NB4 (cell line): ENCODE results near the gene FOXF1.
A peak's percentile ranks its signal among the peaks of the same experiment; 100 is the strongest.

Source experiments
- DNase-seq: peaks from one replicate; pipeline ENCODE4 v3.0.0; 2010; ENCODE audit warnings: low read depth
- H3K4me3 ChIP-seq: one replicate; pipeline ENCODE4 v1.5.1; 2011; ENCODE audit warnings: mild to moderate bottlenecking, low read depth, low read length, moderate library complexity
- MYC ChIP-seq: IDR thresholded peaks from 2 replicates; pipeline ENCODE4 v1.6.1; 2011; ENCODE audit warnings: low read depth, low read length
- POLR2A ChIP-seq: IDR thresholded peaks from 2 replicates; pipeline ENCODE4 v1.6.1; 2011; ENCODE audit warnings: mild to moderate bottlenecking; ENCODE audit not compliant: insufficient read length; ENCODE audit errors: extremely low read depth
- TF ChIP-seq, protein P1 (sequence below): IDR thresholded peaks from 2 replicates; pipeline ENCODE4 v1.6.1; 2011; ENCODE audit warnings: low read depth, low read length
- TF ChIP-seq, protein P2 (sequence below): IDR thresholded peaks from one replicate; pipeline ENCODE4 v1.5.1; 2012; ENCODE audit warnings: low read depth, low read length

The FOXF1 gene

DNA sequence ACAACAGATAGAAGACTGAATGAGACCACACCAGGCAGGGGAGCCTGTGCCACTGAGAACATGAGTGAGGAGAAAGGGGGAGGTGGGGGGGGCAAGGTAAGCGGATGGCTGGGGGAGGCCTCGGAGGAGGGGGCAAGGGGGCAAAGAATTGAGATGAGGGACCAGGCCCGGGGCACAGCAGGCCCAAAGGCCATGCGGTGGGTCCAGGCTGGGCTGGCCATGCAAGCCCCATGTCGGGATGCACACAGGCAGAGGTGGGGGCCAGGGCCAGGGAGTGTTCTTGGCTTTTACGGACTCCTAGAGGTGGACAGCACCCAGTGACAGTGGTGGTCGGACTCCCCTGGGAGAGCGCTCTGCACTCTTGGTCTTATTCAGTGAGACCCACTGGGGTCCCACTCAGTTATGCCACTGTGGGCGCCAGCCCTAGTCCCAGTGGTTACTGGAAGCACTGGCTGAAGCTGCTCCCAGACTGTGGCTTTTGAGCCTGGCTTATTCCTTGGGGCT is 49.5 kb downstream of the FOXF1 start:
- TF ChIP-seq, protein P1, sequence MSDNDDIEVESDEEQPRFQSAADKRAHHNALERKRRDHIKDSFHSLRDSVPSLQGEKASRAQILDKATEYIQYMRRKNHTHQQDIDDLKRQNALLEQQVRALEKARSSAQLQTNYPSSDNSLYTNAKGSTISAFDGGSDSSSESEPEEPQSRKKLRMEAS = no peak
- TF ChIP-seq, protein P2, sequence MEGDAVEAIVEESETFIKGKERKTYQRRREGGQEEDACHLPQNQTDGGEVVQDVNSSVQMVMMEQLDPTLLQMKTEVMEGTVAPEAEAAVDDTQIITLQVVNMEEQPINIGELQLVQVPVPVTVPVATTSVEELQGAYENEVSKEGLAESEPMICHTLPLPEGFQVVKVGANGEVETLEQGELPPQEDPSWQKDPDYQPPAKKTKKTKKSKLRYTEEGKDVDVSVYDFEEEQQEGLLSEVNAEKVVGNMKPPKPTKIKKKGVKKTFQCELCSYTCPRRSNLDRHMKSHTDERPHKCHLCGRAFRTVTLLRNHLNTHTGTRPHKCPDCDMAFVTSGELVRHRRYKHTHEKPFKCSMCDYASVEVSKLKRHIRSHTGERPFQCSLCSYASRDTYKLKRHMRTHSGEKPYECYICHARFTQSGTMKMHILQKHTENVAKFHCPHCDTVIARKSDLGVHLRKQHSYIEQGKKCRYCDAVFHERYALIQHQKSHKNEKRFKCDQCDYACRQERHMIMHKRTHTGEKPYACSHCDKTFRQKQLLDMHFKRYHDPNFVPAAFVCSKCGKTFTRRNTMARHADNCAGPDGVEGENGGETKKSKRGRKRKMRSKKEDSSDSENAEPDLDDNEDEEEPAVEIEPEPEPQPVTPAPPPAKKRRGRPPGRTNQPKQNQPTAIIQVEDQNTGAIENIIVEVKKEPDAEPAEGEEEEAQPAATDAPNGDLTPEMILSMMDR = no peak
- TF ChIP-seq POLR2A = no peak
- no peak for TF ChIP-seq MYC
- no peak overlapping the region for H3K4me3 ChIP-seq
- DNase-seq = no peak

DNA sequence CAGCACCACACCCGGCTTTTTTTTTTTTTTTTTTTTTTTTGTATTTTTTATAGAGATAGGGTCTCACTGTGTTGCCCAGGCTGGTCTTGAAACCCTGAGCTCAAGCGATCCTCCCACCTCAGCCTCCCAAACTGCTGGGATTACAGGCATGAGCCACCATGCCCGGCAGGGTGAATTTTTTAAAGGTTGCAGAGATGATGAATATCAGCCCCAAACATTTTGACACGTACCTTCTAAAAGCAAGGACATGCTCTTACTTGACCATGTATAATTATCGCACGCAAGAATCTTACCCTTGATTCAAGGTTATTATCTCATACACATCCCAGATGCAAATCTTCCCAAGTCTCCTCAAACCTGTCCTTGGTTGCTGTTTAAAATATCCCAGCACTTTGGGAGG is 52.0 kb downstream of the FOXF1 start:
- TF ChIP-seq, protein P1 = no peak
- TF ChIP-seq, protein P2 = no peak
- TF ChIP-seq POLR2A = no peak
- TF ChIP-seq MYC = no peak
- no peak for DNase-seq
- no peak overlapping the region for H3K4me3 ChIP-seq

DNA sequence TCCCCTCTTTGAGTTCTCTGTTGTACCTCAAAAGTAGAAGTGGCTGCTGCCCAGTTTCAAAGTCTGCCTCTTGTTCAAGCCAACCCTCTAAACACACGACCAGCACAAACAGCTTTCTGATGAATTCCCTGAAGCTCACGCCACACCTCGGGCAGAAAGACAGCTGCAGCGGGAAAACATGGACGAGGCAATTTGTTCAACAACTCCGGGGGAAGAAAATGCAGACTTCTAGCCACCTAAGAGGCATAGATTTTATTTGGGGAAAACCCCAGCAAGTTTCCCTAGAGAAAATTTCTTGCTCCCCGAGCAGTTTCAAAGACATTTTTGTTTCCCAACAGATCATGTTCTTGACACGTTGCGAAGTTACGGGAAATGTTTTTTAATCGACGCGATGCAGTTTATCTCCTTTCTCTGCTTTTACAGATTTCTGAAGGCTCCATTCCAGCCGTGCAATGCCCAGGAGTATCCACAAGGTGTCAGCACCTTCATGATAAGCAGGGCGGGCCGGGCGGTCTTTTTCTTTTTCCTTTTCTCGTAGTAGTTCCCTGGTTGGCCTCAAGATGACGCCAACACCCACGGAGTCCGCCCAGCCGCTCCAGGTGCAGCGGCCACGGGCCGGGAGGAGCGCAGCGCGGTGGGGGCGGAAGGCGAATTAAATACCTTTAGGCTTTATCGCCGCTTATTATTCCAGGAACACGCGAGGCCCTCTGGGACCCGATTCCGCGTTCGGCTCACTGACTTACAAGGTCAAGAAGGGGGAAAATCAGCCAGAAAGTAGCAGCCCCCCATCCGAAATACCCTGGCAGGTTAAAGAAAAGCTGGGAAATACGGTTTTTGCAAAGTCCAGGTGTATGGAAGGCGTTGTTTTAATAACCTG is 53.4 kb downstream of the FOXF1 start:
- peak overlapping the region; percentile 32 for H3K4me3 ChIP-seq
- no peak for TF ChIP-seq POLR2A
- TF ChIP-seq, protein P2 = peak; percentile 99
- DNase-seq = peak; percentile 89
